ENCODE data around the gene ITGA11. TPM values are rescaled to one million over a fixed set of nuclear protein-coding genes. Genes with fewer than 3 reads are reported as not detected.

Gene ITGA11
- total RNA-seq, 3 donors from 2014 or later (not counting 1 experiment from before 2014, with no cell fraction given) = not detected

DNA sequence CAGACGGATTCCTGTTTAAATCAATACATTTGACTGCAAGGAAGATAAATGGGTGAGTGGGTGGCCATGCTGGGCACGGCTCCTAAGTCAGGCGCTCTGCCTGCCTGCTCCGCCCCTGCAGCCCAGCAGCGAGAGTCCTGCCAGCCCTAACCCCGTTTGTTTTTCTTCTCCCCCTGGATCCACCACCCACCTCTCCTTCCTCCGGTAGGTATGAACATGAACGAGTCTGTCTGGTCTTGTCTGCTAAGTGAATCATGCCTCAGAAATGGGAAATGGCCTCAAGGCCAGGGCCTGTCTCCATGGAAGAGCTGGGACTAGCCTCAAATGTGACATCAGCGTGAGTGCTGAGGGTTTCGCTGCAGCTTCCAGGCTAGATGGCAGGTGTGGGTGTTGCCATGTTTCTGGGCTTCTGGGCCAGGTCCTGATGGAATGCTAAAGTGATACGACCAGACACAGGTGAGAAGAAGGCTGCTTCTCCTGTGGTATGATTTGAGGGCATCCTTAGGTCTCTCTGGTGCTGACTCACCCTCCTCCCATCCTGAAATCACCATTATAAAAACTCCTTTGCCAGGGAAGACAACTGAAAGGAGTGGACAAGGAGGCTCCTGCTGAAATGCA lies 160.0 kb downstream of the ITGA11 start:
- no peak overlapping the region for H3K27ac ChIP-seq (ENCODE audit: low read length)
- intact Hi-C loops (cut with micrococcal nuclease) = no loop called here

DNA sequence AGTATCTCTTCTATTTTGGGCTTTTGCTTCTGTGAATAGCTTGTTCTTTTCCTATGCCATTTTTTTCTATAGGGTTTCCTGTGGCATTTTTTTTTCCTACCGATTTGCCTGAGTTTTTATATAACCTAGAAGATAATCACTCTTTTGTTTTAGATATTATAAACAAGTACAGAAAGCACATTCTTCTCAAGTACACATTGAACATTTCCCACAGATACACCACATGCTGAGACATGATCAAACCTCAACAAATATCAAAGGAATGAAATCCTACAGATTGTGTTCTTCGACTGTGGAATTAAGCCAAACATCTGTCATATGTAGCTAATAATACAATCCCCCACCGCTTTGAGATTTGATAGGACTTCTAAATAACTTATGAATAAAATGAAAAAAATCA lies 163.6 kb downstream of the ITGA11 start:
- intact Hi-C loops (cut with micrococcal nuclease) = no loop called here
- Histone ChIP-seq H3K4me1 (ENCODE audit: control insufficient read depth, insufficient read depth, low read length) (no peaks in the 10 kb centered on the region), H3K36me3 (ENCODE audit: control insufficient read depth, insufficient read depth, low read length) (no peaks in the 10 kb centered on the region), H3K27ac (ENCODE audit: low read length) (no peak overlapping the region), H3K9me3 (ENCODE audit: control insufficient read depth, insufficient read depth, low read length) (no peaks in the 10 kb centered on the region), H3K4me3 (ENCODE audit: low read length) (no peak overlapping the region), H3K27me3 (ENCODE audit: control insufficient read depth, insufficient read depth, low read length) (peaks cover 12% of the 10 kb centered on the region)
- ATAC-seq (no peak), DNase-seq (no peak)
- Mint-ChIP-seq H3K4me1 (no peaks in the 10 kb centered on the region), H3K4me3 (no peak overlapping the region), H3K27me3 (ENCODE audit: low read depth in 2 of 2) (peaks cover 24 to 36% of the 10 kb centered on the region in 2 donors), H3K27ac (no peak overlapping the region), H3K36me3 (no peaks in the 10 kb centered on the region), H3K9me3 (no peaks in the 10 kb centered on the region)
- WGBS (ENCODE audit: insufficient coverage) = no CpG with 5 or more reads among the region's 3 CpGs
- TF ChIP-seq, protein P1, sequence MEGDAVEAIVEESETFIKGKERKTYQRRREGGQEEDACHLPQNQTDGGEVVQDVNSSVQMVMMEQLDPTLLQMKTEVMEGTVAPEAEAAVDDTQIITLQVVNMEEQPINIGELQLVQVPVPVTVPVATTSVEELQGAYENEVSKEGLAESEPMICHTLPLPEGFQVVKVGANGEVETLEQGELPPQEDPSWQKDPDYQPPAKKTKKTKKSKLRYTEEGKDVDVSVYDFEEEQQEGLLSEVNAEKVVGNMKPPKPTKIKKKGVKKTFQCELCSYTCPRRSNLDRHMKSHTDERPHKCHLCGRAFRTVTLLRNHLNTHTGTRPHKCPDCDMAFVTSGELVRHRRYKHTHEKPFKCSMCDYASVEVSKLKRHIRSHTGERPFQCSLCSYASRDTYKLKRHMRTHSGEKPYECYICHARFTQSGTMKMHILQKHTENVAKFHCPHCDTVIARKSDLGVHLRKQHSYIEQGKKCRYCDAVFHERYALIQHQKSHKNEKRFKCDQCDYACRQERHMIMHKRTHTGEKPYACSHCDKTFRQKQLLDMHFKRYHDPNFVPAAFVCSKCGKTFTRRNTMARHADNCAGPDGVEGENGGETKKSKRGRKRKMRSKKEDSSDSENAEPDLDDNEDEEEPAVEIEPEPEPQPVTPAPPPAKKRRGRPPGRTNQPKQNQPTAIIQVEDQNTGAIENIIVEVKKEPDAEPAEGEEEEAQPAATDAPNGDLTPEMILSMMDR (IDR thresholded peaks at IDR 0.05) = no peak

More for the DNA sequence above, 160.0 kb downstream of the ITGA11 start:
- Histone ChIP-seq H3K27me3 (ENCODE audit: control insufficient read depth, insufficient read depth, low read length) (peaks cover 10% of the 10 kb centered on the region), H3K4me1 (ENCODE audit: control insufficient read depth, insufficient read depth, low read length) (peaks cover 5% of the 10 kb centered on the region), H3K9me3 (ENCODE audit: control insufficient read depth, insufficient read depth, low read length) (no peaks in the 10 kb centered on the region), H3K36me3 (ENCODE audit: control insufficient read depth, insufficient read depth, low read length) (no peaks in the 10 kb centered on the region), H3K4me3 (ENCODE audit: low read length) (no peak overlapping the region)
- no peak overlapping the region for H3K4me3 Mint-ChIP-seq
- TF ChIP-seq, protein P1 (IDR thresholded peaks at IDR 0.05) = no peak
- peaks cover 13 to 16% of the 10 kb centered on the region in 2 donors for H3K27me3 Mint-ChIP-seq (ENCODE audit: low read depth in 2 of 2)
- ATAC-seq = no peak
- WGBS (ENCODE audit: insufficient coverage) = 89% methylated on average over 11 of the region's 11 CpGs
- DNase-seq = no peak
- no peaks in the 10 kb centered on the region for H3K36me3 Mint-ChIP-seq
- H3K27ac Mint-ChIP-seq = no peak overlapping the region
- H3K4me1 Mint-ChIP-seq = peaks cover 5 to 6% of the 10 kb centered on the region in 2 donors
- no peaks in the 10 kb centered on the region for H3K9me3 Mint-ChIP-seq

DNA sequence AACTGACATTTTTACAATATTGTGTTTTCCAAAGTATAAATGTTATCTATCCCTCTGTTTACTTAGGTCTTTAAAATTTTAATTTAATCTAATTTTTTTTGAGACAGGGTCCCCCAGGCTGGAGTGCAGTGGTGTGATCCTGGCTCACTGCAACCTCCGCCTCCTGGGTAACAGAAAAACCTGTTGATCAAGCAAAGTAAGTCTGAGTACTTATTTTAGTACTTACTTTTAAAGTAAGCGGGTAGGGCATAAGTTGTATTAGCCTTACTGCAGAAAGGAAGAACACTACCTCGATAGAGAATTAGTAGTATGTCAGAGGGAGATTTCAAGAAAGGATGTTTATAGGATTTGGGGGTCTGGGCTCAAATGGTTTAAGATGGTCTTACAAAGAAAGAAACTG lies 166.3 kb downstream of the ITGA11 start:
- Histone ChIP-seq H3K27ac (ENCODE audit: low read length) (no peak overlapping the region), H3K36me3 (ENCODE audit: control insufficient read depth, insufficient read depth, low read length) (no peaks in the 10 kb centered on the region), H3K27me3 (ENCODE audit: control insufficient read depth, insufficient read depth, low read length) (peaks cover 12% of the 10 kb centered on the region), H3K4me3 (ENCODE audit: low read length) (no peak overlapping the region), H3K9me3 (ENCODE audit: control insufficient read depth, insufficient read depth, low read length) (no peaks in the 10 kb centered on the region), H3K4me1 (ENCODE audit: control insufficient read depth, insufficient read depth, low read length) (no peaks in the 10 kb centered on the region)
- Mint-ChIP-seq H3K9me3 (no peaks in the 10 kb centered on the region), H3K4me3 (no peak overlapping the region), H3K36me3 (no peaks in the 10 kb centered on the region), H3K27ac (no peak overlapping the region), H3K4me1 (no peaks in the 10 kb centered on the region), H3K27me3 (ENCODE audit: low read depth in 2 of 2) (peaks cover 33 to 36% of the 10 kb centered on the region in 2 donors)
- ATAC-seq = no peak
- intact Hi-C loops (cut with micrococcal nuclease) = no loop called here
- 92% methylated on average over 3 of the region's 3 CpGs for WGBS (ENCODE audit: insufficient coverage)
- TF ChIP-seq, protein P1 (IDR thresholded peaks at IDR 0.05) = no peak
- no peak for DNase-seq

DNA sequence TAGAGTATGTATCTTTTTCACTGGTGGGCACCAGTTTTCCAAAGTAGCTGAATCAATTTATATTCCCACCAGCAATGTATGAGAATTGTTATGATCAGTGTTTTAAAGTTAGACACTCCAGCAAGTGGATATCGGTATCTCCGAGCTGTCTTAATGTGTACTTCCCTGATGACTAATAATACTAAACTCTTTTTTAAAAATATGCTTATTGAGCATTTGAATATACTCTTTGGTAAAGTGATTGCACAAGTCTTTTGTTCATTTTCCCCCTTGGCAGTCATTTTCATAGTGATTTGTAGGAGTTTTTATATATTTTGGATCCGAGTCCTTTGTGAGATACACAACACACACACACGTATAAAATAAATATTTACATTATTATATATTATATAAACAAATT lies 166.9 kb downstream of the ITGA11 start:
- DNase-seq (no peak), ATAC-seq (no peak)
- H3K36me3 ChIP-seq (ENCODE audit: control insufficient read depth, insufficient read depth, low read length) = no peaks in the 10 kb centered on the region
- Mint-ChIP-seq H3K4me3 (no peak overlapping the region), H3K27ac (no peak overlapping the region), H3K27me3 (ENCODE audit: low read depth in 2 of 2) (peaks cover 33 to 36% of the 10 kb centered on the region in 2 donors), H3K4me1 (no peaks in the 10 kb centered on the region), H3K9me3 (no peaks in the 10 kb centered on the region), H3K36me3 (no peaks in the 10 kb centered on the region)
- H3K4me1 ChIP-seq (ENCODE audit: control insufficient read depth, insufficient read depth, low read length) = no peaks in the 10 kb centered on the region
- no CpG with 5 or more reads among the region's 4 CpGs for WGBS (ENCODE audit: insufficient coverage)
- TF ChIP-seq, protein P1 (IDR thresholded peaks at IDR 0.05) = no peak
- H3K9me3 ChIP-seq (ENCODE audit: control insufficient read depth, insufficient read depth, low read length) = no peaks in the 10 kb centered on the region
- intact Hi-C loops (cut with micrococcal nuclease) = no loop called here
- H3K27me3 ChIP-seq (ENCODE audit: control insufficient read depth, insufficient read depth, low read length) = peaks cover 12% of the 10 kb centered on the region
- H3K4me3 ChIP-seq (ENCODE audit: low read length) = no peak overlapping the region
- no peak overlapping the region for H3K27ac ChIP-seq (ENCODE audit: low read length)

Measured in natural killer cell (primary cell).